PC-9 (cell line): Measurements from ENCODE around the gene ATP10B. TPM values are rescaled to one million over a fixed set of nuclear protein-coding genes. Genes with fewer than 3 reads are reported as not detected.

Source experiments
- BruUV-seq: library from RNA; stranded (reverse); fragments of 400-500 nt; replicated peaks from 2 replicates; lab custom pipeline; 2021; lab: Mats Ljungman, UMichigan
- CTCF ChIA-PET: fragments of 300-600 bp; sonication (Branson Sonifier 250); formaldehyde crosslinking; loops from one replicate; lab custom pipeline; 2022; ENCODE audit warnings: antibody characterized with exemption; lab: Charles Lee
- POLR2A ChIA-PET: fragments of 300-600 bp; sonication (Branson Sonifier 250); formaldehyde crosslinking; loops from one replicate; lab custom pipeline; 2022; ENCODE audit warnings: antibody characterized with exemption; ENCODE audit not compliant: unreplicated experiment; lab: Charles Lee
- DNase-seq, 2 experiments: peaks; one replicate each; pipeline versions ENCODE4 v3.0.0 to v3.0.0-alpha.2; 2015 to 2022; ENCODE audit warnings: mixed read lengths in 1 of 2
- H2AFZ ChIP-seq: fragments of 200-600 bp; sonication (generic); 2 replicates; pipeline ENCODE4 v1.8.1; 2017; ENCODE audit warnings: antibody characterized with exemption
- H3F3A ChIP-seq: fragments of 200-600 bp; sonication (generic); 2 replicates; pipeline ENCODE4 v1.8.1; 2017; ENCODE audit warnings: antibody characterized with exemption, mild to moderate bottlenecking, low read depth; ENCODE audit not compliant: insufficient read depth
- H3K27ac ChIP-seq: fragments of 200-600 bp; sonication (generic); 2 replicates; pipeline ENCODE4 v1.6.1; 2016; ENCODE audit warnings: mixed run types
- H3K27me3 ChIP-seq: fragments of 200-600 bp; sonication (generic); 2 replicates; pipeline ENCODE4 v1.6.1; 2016; ENCODE audit warnings: low read depth, mixed run types; ENCODE audit not compliant: insufficient read depth
- H3K36me3 ChIP-seq: fragments of 200-600 bp; sonication (generic); 2 replicates; pipeline ENCODE4 v1.6.1; 2016; ENCODE audit warnings: low read depth, mixed run types
- H3K4me1 ChIP-seq: fragments of 200-600 bp; sonication (generic); replicated peaks from 2 replicates; pipeline ENCODE4 v1.6.1; 2016; ENCODE audit warnings: mixed run types; ENCODE audit not compliant: insufficient read depth
- H3K4me2 ChIP-seq: fragments of 200-600 bp; sonication (generic); 2 replicates; pipeline ENCODE4 v1.6.1; 2017; ENCODE audit warnings: mixed run types
- H3K4me3 ChIP-seq: fragments of 200-600 bp; sonication (generic); 2 replicates; pipeline ENCODE4 v1.6.1; 2016; ENCODE audit warnings: mixed run types
- H3K79me2 ChIP-seq: fragments of 200-600 bp; sonication (generic); 2 replicates; pipeline ENCODE4 v1.6.1; 2017; ENCODE audit warnings: low read depth, mixed run types
- H3K9me2 ChIP-seq: fragments of 200-600 bp; sonication (generic); 2 replicates; pipeline ENCODE4 v1.8.1; 2017; ENCODE audit warnings: mild to moderate bottlenecking; ENCODE audit not compliant: insufficient read depth
- H3K9me3 ChIP-seq: fragments of 200-600 bp; sonication (generic); 2 replicates; pipeline ENCODE4 v1.8.1; 2016; ENCODE audit warnings: low read depth; ENCODE audit not compliant: insufficient read depth
- H4K20me1 ChIP-seq: fragments of 200-600 bp; sonication (generic); 2 replicates; pipeline ENCODE4 v1.8.1; 2017; ENCODE audit not compliant: insufficient read depth
- CTCF ChIP-seq: fragments of 200-600 bp; sonication (generic); conservative IDR thresholded peaks from 2 replicates; pipeline ENCODE4 v1.6.1; 2017; ENCODE audit warnings: mixed run types, antibody characterized with exemption, mild to moderate bottlenecking, moderate library complexity
- EZH2 ChIP-seq: fragments of 200-600 bp; sonication (generic); IDR thresholded peaks from 2 replicates; pipeline ENCODE4 v1.8.0; 2017; ENCODE audit warnings: antibody characterized with exemption, low read depth
- intact Hi-C: fragments of 100-400 bp; cut with micrococcal nuclease; formaldehyde crosslinking; loops from one replicate; pipeline ENCODE4 v1.10.0; 2022; ENCODE audit not compliant: unreplicated experiment
- total RNA-seq: library from RNA; stranded (reverse); gene quantifications from 2 replicates; pipeline ENCODE4 v1.2.3, GENCODE V29; 2021

Gene ATP10B
- total RNA-seq, 1 experiment from 2014 or later, result not detected

DNA sequence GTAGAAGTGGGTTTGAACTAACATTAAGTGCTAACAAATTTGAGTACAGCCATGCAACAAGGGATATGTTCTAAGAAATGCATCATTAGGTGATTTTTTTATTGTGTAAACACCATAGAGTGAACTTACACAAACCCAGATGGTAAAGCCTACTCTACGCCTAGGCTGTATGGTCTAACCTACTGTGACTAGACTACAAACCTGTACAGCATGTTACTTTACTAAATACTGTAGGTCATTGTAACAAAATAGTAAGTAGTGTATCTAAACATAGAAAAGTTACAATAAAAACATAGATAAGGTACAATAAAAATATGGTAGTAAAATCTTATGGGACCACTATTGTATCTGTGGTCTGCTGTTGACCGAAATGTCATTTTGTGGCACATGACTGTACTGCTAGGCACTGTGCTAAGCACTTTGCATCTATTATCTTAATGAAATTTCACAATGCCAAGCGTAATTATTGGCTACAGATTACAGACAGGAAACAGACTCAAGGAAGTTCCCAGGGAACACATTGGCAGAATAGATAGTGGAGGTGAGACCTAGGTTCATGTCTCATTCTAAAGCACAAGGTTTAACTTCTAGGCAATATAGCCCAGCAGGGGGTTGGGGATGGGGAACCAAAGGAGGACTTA, 62.7 kb downstream of the ATP10B start:
- no peaks in the 10 kb centered on the region for H3K4me1 ChIP-seq
- no peak overlapping the region for H3K27ac ChIP-seq
- no peaks in the 10 kb centered on the region for H3K9me2 ChIP-seq
- TF ChIP-seq EZH2, result no peak
- no peak for TF ChIP-seq CTCF
- H3K36me3 ChIP-seq, result no peaks in the 10 kb centered on the region
- no TSS peak for BruUV-seq
- DNase-seq, result no peak
- intact Hi-C loops, result loop anchor here (5.0 kb wide), 1 partner anchor 352 kb away; no protein-coding TSS in a partner anchor
- no peaks in the 10 kb centered on the region for H4K20me1 ChIP-seq
- no peak overlapping the region for H2AFZ ChIP-seq
- POLR2A ChIA-PET, result no interaction called here
- H3K4me2 ChIP-seq, result no peak overlapping the region
- H3F3A ChIP-seq, result no peaks in the 10 kb centered on the region
- H3K79me2 ChIP-seq, result no peaks in the 10 kb centered on the region
- no peak overlapping the region for H3K4me3 ChIP-seq
- no peaks in the 10 kb centered on the region for H3K9me3 ChIP-seq
- no peaks in the 10 kb centered on the region for H3K27me3 ChIP-seq
- CTCF ChIA-PET, result no interaction called here

DNA sequence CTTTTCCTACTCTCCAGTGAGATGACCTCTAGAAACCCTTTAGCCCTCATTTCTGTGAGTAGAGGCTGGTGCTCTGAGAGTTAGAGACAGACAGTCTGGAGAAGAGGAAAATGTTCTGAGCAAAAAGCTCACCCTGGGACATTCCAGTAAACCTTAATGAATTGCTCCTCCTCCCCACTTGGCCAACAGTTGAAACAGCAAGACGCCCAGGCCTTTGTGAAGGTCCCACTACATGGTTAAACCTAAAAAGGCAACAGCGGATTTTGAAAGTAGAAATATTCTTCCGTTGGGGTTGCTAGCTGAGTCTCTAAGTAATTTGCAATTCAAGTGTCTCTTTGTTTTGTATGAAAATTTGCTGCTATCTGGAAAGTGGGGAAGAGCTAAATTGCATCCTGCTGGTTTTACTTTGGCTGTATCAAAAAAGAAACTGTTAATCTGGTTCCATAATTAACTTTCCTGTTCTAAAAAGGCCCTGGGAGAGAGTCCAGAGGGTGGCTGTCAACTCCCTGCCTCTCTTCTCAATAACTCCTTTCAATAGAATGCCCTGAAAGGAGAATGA, 63.8 kb downstream of the ATP10B start:
- ChIA-PET POLR2A (no interaction called here), CTCF (no interaction called here)
- intact Hi-C loops, result loop anchor here (5.0 kb wide), 1 partner anchor 351 kb away; no protein-coding TSS in a partner anchor
- Histone ChIP-seq H3K79me2 (no peaks in the 10 kb centered on the region), H3K36me3 (no peaks in the 10 kb centered on the region), H3K9me2 (no peaks in the 10 kb centered on the region), H2AFZ (no peak overlapping the region), H3K27ac (no peak overlapping the region), H3K9me3 (no peaks in the 10 kb centered on the region), H4K20me1 (no peaks in the 10 kb centered on the region), H3K4me3 (no peak overlapping the region), H3K4me2 (no peak overlapping the region), H3F3A (no peaks in the 10 kb centered on the region), H3K27me3 (no peaks in the 10 kb centered on the region), H3K4me1 (no peaks in the 10 kb centered on the region)
- TF ChIP-seq EZH2, result no peak
- TF ChIP-seq CTCF, result no peak
- no TSS peak for BruUV-seq
- DNase-seq, result no peak

DNA sequence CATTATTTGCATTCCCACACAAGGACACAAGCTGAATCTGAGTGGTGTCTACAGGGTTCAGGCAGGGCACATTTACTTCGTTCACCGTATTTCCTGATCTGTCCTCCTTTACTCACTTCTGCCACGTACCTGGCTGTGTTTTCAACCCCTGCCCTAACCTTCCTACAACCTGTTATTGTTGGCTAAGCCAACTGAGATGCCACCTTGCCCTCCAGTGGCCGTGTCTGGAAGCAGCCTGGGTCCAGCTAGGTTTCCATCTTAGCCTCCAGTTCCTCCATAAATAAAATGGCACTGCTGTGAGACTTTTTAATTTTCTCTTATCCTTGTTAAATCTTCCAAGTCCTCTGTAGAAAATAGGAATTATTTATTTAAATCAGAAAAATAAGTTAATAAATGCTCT, 64.8 kb downstream of the ATP10B start:
- no peak overlapping the region for H3K4me2 ChIP-seq
- POLR2A ChIA-PET, result no interaction called here
- H4K20me1 ChIP-seq, result no peaks in the 10 kb centered on the region
- DNase-seq, result peak in 1 of 2 experiments; percentile 11
- no peak overlapping the region for H2AFZ ChIP-seq
- H3K9me2 ChIP-seq, result no peaks in the 10 kb centered on the region
- CTCF ChIA-PET, result no interaction called here
- H3K4me1 ChIP-seq, result no peaks in the 10 kb centered on the region
- H3K9me3 ChIP-seq, result no peaks in the 10 kb centered on the region
- peak; percentile 51; the same call in 1 of the 2 replicates for TF ChIP-seq CTCF
- no peak for TF ChIP-seq EZH2
- H3K4me3 ChIP-seq, result no peak overlapping the region
- no peaks in the 10 kb centered on the region for H3K36me3 ChIP-seq
- no TSS peak for BruUV-seq
- no peaks in the 10 kb centered on the region for H3K79me2 ChIP-seq
- intact Hi-C loops, result loop anchor here (1.0 to 5.0 kb wide), 2 partner anchors 278 to 350 kb away; no protein-coding TSS in a partner anchor
- no peaks in the 10 kb centered on the region for H3F3A ChIP-seq
- H3K27ac ChIP-seq, result no peak overlapping the region
- H3K27me3 ChIP-seq, result no peaks in the 10 kb centered on the region
